Measurements from ENCODE around the gene CLDN24.
"Not testable (repeated sequence)": the region's sequence is repeated elsewhere in the genome, so short reads cannot be mapped to it uniquely, and the experiment has no call there.

Gene CLDN24

GRCh38 chr4:183345261-183345660 is 23.0 kb upstream of the CLDN24 start:
- no peak for DNase-seq

DNA sequence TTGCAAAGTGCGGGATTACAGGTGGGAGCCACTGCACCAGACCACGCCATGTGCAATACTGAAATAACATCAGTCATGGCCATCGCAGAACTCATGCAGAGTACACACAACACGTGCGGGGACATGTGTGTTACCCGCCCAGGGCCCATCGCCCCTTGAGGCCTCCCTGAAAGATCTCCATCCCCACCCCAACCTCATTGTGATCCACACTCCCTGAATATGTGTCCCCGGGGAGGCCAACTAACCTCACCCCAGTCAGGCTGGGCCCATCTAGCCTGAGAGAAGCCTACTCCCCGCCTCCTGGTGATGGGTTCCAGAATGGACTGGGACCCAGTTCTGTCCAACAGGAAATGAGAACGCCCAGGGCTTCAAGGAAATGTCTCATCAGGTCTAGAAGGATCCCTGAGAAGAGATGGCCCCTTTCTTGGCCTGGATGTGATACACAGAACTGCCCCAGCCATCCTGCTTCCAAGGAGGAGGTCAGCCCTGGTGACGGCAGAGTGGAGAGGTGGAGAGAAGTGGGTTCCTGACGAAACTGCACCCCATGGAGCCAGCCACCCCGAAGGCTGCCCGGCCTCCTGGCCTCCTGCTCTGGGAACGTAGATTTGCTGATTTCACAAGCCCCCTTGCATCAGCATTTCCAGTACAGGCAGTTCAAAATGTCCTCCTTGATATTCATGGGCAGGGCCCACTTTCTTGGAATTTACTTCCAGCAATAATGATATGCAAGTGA is 22.5 kb upstream of the CLDN24 start:
- no peak for DNase-seq

GRCh38 chr4:183343730-183344129 is 21.5 kb upstream of the CLDN24 start:
- DNase-seq: no peak

DNA sequence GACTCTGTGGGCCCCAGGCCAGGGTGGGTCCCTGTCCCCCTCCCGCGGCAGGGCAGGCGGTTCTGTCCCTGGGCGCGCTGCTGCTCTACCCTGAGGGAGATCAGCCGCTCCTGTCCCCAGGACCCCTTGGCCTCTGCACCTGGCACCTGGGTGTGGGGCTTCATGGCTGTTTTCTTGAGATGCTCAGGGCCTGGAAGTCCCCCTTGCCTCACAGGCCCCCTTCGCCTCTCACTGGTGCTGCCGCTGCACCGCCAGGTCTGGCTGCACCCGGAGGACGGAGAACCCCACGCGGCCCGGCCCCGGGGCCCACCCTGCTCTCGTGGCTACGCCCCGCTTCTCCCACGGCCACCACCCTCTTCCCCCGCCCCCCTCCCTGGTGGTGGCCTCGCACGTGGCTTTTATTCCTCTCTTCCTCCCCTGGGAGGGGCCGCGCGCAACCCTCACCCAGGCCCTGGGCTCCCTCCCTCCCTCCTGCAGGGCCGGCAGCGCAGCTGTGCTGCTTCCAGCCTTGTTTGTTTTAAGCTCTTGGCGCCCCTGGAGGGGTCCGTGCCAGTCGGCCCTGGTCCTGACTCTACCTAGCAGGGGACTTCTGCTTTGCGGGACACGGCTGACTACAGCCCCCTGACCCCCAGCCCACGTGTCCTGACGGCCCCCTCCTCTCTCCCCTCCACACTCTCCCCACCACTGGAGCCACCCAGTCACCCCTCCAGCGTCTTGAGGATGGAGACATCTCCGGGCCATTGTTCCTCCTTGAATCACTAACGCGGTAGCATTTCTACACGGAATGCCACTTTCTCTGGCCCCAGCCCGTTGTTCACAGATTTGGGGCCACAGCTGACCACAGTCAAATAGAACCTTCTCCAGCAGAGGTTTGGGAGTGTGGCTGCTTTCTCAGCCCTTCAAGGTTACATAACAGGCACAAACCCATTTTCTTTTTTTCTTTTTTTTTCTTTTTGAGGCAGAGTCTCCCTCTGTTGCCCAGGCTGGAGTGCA is 20.6 kb upstream of the CLDN24 start:
- no peak for DNase-seq

DNA sequence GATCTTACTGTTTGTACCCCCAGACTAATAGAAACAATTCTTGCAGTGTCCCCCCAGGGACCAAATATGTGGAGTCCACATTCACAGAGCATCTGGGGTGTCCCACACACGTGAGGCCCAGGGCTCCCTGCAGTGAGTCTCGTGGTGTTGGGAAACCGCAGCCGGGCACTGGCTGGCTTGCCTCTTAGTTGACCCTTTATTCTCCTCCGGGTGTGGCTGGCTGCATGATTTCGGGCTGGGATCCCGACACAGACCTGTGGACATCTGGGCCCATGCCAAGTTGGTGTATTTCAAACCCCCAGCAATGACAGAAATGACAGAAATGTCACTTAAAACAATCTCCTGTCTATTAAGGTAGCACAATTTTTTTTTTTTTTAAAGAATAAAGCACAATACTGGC is 15.6 kb upstream of the CLDN24 start:
- no peak for DNase-seq

GRCh38 chr4:183337349-183337748 is 15.1 kb upstream of the CLDN24 start:
- DNase-seq: no peak

DNA sequence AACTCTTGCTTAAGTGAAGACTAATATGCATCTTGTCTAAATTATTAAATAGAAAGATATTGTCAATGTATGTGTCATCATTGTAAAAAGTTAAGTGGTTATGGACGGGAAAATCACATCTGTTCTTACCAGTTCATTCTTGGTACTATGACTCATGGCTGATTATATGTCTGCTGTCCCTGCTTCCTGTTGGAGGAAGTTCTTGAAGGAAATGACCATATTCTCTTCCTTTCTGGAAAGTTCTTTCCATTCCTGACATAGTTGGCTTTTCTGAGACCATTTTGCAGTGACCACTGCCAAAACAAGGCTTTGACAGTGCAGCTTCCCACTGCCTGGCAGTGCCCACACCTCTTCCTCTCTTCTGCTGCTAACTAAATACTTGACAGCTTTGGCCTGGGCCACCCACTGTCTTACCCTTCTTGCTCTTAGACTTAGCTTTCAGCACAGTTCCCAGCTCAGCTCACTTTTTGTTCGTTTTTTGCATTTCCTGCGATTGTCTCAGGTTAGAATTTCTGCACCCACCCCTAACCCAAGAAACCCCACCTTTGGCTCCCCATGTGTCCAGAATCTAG is 13.2 kb upstream of the CLDN24 start:
- no peak for DNase-seq

DNA sequence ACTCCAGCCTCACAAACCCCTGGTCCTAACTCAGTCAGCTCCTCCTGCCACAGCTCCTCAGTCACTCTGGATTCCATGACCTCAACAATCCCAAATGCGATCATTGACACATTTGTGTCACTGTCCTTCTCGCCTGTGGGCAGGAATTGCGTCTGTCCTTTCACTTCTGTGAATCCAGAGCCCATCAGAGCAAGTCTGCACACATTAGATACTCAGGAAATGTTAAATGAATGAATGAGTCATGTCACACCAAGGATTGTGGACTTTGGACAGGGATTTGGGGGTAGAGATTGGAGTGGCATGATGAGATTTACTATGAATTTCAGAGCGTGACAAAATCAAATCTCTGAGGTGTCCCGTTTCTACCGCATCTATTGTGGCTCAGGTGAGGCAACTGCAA is 11.8 kb upstream of the CLDN24 start:
- DNase-seq: no peak

GRCh38 chr4:183333202-183333601 is 11.0 kb upstream of the CLDN24 start:
- DNase-seq: no peak

DNA sequence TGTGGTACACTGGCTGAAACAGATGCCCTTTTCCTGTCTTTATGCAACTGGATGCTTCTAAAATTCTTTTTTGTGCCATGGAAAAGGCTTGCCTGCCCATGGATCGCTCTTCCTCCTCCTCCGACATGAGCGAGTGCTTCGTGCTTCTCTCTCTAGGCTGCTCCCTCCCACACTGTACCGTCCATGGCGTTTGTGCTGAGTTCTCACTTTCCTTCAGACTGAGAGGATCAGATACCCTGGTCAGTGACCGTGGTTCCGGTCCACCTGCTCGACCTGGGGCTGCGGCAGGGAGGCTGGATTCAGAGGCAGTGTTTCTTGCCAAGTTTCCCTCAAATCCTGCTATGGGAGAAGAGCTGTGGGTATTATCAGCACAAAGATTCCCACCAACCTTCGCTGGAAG is 10.2 kb upstream of the CLDN24 start:
- DNase-seq: no peak

GRCh38 chr4:183330841-183331240 is 8.6 kb upstream of the CLDN24 start:
- DNase-seq: no peak

DNA sequence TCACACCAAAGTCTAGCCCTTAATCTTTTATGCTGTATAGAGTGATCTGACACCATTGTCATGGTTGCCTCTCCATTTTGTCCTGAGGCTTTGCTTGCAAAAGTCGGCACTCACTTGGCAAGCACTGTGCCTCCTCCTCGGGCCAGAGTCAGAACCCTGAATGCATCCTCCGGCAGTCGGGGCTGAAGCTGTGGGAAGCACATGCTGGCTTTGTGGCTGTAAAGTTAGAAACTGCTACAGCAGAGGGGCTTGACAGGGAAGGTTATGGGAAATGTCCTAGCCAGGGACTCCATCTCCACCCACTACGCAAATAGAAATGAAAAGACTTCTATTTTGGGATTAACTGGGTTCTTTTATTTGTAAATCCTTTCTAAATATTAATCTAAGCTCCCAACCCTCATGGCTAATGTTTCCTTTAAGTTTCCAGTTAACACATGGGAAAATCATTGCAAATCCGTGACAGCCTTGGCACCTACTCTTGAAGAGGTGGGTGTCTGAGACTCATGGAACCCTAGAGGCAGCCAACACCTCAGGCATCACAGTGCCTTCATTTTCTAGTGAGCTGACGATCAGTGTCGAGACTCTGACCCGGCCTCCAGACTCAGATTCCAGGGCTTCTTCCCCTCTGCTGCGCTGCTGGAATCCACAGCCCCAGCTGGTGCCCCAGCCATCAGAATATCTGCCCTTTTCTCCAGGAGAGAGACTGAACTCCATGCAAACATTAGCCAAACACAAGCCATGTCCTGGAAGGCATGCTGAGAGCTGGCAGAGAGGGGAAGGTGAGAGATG is 7.9 kb upstream of the CLDN24 start:
- no peak for DNase-seq

DNA sequence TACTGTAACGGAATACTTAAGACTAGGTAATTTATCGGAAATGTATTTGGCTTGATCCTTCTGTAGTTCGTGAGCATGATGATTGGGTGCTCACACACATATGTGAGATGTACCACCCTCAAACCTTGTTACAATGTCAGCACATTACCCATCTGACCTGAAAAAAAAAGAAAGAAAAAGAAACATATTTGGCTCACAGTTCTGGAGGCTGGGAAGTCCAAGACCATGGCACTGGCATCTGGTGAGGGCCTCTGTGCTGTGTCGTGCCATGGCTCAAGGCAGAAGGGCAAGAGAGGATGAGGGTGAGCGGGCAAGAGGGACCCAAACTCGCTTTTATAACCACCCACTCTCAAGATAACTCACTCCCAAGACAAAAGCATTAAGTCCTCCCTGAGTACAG is 7.0 kb upstream of the CLDN24 start:
- DNase-seq: no peak

GRCh38 chr4:183328832-183329231 is 6.6 kb upstream of the CLDN24 start:
- DNase-seq: no peak

DNA sequence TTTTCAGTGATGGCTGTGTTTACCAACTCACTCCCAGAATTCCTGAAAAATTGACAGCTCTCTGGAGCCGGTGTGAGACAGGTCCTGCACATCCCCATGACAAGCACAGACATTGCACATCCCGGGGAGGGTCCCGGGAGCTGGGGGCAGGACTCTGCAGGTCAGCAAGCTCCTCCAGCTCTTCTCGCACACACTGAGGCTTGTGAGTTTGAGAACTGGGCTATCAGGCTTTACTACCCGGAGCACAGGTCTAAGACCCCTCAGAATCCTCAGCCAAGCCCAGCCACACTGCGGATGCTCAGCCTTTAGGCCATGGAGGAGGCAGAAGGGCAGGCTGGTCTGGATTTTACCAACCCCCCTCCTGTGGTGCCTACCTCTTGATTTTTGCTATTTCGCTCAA is 5.6 kb upstream of the CLDN24 start:
- no peak for DNase-seq

- no peak for DNase-seq
These were observed 4.6 kb upstream of the CLDN24 start for GRCh38 chr4:183326853-183327252.

DNA sequence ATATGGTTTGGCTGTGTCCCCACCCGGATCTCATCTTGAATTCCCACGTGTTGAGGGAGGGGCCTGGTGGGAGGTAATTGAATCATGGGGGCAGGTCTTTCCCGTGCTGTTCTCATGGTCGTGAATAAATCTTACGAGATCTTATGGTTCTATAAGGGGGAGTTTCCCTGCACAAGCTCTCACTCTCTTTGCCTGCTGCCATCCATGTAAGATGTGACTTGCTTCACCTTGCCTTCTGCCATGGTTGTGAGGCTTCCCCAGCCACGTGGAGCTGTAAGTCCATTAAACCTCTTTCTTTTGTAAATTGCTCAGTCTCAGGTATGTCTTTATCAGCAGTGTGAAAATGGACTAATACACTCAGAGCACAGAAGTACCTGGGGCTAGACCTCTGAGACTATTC is 4.2 kb upstream of the CLDN24 start:
- not testable (repeated sequence) for DNase-seq

GRCh38 chr4:183324619-183325018 is 2.4 kb upstream of the CLDN24 start:
- DNase-seq: no peak

- DNase-seq: not testable (repeated sequence)
These were observed 1.8 kb upstream of the CLDN24 start for GRCh38 chr4:183324056-183324455.

- DNase-seq: no peak
These were observed 1.1 kb upstream of the CLDN24 start for GRCh38 chr4:183323295-183323694.

GRCh38 chr4:183321516-183321915 is 710 bp downstream of the CLDN24 start:
- DNase-seq: no peak

GRCh38 chr4:183321079-183321478 is 1.1 kb downstream of the CLDN24 start:
- peak in 1 of 2 donors; percentile 13 for DNase-seq
